Osteocyte (in vitro differentiated cells): ENCODE measurements around the gene PDGFA. TPM values are rescaled to one million over a fixed set of nuclear protein-coding genes. Genes with fewer than 3 reads are reported as not detected.

Source experiments
- DNase-seq: peaks from one replicate; pipeline ENCODE4 v3.0.0; 2021; ENCODE audit warnings: mixed read lengths; ENCODE audit not compliant: unreplicated experiment; ENCODE audit errors: extremely low spot score
- H3K27ac Mint-ChIP-seq: one replicate; pipeline ENCODE4 v1.8.0; 2021; ENCODE audit warnings: mild to moderate bottlenecking, mixed read lengths; ENCODE audit not compliant: unreplicated experiment
- H3K27me3 Mint-ChIP-seq: one replicate; pipeline ENCODE4 v1.8.0; 2021; ENCODE audit warnings: mixed read lengths; ENCODE audit not compliant: unreplicated experiment
- H3K36me3 Mint-ChIP-seq: one replicate; pipeline ENCODE4 v1.8.0; 2021; ENCODE audit warnings: mixed read lengths; ENCODE audit not compliant: unreplicated experiment
- H3K4me1 Mint-ChIP-seq: one replicate; pipeline ENCODE4 v1.8.0; 2021; ENCODE audit warnings: mixed read lengths; ENCODE audit not compliant: unreplicated experiment
- H3K4me3 Mint-ChIP-seq: one replicate; pipeline ENCODE4 v1.8.0; 2021; ENCODE audit warnings: mild to moderate bottlenecking, moderate library complexity, mixed read lengths; ENCODE audit not compliant: unreplicated experiment
- H3K9me3 Mint-ChIP-seq: one replicate; pipeline ENCODE4 v1.8.0; 2021; ENCODE audit warnings: mixed read lengths; ENCODE audit not compliant: unreplicated experiment
- total RNA-seq: library from RNA; stranded (reverse); gene quantifications from 2 replicates; pipeline ENCODE4 v1.2.1, GENCODE V29; 2021
- TF ChIP-seq, protein P1 (sequence below): fragments of 200-600 bp; sonication (generic); IDR thresholded peaks from 2 replicates; pipeline ENCODE4 v1.5.0; 2021; ENCODE audit warnings: antibody characterized with exemption, mild to moderate bottlenecking, moderate library complexity

PDGFA gene
- total RNA-seq, 1 donor from 2014 or later, result 93.6 TPM

DNA sequence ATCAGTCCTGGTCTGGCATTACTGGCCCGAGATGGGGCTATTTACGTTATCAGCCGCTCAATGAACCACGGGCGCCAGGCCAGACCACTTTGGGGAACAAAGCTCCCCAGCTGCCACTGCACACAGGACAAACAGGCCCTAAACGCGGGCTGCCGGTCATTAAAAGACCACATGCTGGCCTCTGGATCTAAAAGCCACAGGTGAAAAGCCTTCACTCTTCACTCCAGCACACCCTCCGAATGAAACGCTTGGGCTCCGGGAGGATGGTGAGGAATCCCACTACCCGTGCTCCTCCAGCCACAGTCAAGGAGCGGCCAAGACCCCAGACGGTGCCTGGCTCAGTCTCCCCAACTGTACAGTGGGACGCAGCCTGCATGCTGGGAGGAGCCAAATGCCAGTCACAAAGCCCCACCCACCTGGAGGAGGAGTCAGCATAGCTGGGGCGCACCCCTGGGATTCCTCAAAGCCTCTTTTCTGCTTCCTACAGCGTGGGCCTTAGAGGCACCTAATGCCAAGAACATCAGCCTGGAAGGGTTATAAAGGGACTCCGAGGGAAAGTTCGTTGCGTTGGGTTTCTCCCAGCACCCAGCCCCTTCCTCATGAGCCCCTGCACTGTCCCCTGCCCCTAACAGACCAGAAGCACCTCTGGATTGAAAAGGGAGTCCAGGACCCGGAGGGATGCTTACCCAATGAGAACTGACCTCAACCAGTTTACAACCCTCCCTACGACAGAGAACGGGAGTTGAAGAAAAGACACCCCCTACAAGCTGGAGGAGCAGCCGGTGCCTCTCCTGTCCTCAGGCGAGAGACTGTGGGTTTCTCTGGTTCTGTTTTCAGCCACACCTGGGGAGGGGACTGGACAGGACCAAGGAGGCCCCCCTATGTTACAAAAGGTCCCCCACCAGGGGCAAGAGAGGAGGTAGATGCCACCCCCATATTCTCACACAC is 4.7 kb downstream of the PDGFA start:
- Mint-ChIP-seq H3K27me3 (no peaks in the 10 kb centered on the region), H3K4me3 (peak overlapping the region; percentile 64), H3K36me3 (peaks cover 13% of the 10 kb centered on the region), H3K27ac (peak overlapping the region; percentile 85), H3K9me3 (no peaks in the 10 kb centered on the region), H3K4me1 (peaks cover 34% of the 10 kb centered on the region)
- DNase-seq, result no peak
- TF ChIP-seq, protein P1, sequence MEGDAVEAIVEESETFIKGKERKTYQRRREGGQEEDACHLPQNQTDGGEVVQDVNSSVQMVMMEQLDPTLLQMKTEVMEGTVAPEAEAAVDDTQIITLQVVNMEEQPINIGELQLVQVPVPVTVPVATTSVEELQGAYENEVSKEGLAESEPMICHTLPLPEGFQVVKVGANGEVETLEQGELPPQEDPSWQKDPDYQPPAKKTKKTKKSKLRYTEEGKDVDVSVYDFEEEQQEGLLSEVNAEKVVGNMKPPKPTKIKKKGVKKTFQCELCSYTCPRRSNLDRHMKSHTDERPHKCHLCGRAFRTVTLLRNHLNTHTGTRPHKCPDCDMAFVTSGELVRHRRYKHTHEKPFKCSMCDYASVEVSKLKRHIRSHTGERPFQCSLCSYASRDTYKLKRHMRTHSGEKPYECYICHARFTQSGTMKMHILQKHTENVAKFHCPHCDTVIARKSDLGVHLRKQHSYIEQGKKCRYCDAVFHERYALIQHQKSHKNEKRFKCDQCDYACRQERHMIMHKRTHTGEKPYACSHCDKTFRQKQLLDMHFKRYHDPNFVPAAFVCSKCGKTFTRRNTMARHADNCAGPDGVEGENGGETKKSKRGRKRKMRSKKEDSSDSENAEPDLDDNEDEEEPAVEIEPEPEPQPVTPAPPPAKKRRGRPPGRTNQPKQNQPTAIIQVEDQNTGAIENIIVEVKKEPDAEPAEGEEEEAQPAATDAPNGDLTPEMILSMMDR, result no peak

DNA sequence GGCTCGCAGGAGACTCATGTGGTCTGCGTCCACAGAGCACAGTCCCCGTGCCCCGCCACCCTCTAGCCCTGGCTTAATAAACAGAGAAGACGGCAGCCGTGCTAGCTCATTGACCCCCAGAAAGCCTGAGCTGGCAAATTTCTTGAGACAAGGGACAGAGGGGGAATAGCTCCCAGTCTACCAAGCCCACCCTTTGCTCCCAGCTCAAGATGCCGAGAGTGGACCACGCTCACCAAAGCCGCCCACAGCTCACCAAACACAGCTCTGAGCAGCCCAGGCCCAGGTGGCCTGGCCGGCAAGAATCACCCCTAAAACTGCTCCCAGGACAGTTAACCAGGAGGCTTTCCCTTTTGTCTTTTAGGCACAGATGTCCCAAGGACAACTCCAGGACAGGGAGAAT is 5.4 kb downstream of the PDGFA start:
- H3K36me3 Mint-ChIP-seq, result peaks cover 15% of the 10 kb centered on the region
- H3K27me3 Mint-ChIP-seq, result no peaks in the 10 kb centered on the region
- TF ChIP-seq, protein P1, result no peak
- peak overlapping the region; percentile 85 for H3K27ac Mint-ChIP-seq
- no peak overlapping the region for H3K4me3 Mint-ChIP-seq
- no peaks in the 10 kb centered on the region for H3K9me3 Mint-ChIP-seq
- no peak for DNase-seq
- peaks cover 34% of the 10 kb centered on the region for H3K4me1 Mint-ChIP-seq

DNA sequence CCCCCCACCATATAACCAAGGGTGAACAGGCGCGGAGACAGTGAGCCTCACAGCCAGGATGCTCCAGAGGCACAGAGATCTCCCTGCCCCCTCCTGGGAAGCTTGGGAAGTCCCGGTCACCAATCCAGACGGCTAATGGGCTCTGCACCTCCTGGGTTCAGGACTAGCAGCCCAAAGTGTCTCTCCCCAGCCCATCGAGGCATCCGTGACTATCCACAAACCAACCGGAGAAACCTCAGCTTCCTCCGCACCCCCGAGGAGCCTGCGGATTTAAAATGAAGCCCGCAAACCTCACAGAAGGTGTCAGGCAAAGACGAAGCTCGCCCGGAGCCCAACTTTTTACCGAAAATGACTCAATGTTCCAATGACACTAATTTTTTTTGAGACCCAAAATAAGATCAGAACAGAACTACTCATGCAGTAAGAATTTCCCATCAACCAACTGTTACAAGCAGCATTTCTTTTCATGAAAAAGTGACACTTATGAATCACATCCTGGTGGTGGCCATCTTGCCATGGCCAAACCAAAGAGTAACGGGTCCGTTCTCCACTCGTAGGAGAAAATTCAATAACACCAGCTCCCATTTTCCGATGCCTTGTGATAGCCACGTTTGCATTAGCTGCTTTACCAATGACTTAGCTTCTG is 6.0 kb downstream of the PDGFA start:
- TF ChIP-seq, protein P1, result peak; percentile 10
- Mint-ChIP-seq H3K9me3 (no peaks in the 10 kb centered on the region), H3K4me1 (peaks cover 34% of the 10 kb centered on the region), H3K36me3 (peaks cover 15% of the 10 kb centered on the region), H3K4me3 (peak overlapping the region; percentile 32), H3K27ac (peak overlapping the region; percentile 85), H3K27me3 (no peaks in the 10 kb centered on the region)
- DNase-seq, result no peak

DNA sequence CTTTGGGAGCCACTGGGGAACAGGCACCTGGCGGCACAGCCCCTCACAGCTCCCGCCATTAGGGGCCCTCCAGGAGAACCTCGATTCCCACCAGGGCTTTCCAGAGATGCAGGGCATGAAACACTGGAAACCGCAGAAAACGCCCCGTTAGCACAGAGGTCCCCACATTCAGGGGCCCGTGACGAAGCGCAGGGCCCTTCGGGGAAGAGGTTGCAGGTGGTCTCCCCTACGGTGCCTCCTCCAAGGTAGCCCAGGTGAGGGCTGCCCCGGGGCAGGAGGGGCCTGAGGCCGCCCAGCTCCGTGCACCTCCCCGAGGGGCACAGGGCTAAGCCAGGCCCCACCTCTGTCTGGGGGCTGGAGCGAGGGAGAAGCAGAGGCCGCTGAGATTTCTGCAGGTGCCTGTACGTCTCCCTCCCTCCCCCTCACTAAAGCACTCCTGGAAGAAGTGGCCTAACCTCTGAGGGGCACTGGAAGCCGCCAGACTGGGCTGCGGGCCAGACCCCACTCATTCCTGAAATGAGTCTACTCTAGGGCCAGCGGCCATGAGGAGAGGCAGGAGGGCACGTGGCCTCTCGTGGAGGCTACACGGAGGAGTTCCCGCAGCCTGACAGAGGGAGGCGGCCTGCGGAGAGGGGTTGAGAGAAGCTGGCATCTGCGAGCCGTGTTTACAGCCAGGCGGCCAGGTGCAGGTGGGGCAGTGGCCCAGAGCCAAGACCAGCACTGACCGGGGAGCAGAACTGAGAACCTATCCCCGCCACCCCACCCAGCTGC is 6.9 kb downstream of the PDGFA start:
- no peaks in the 10 kb centered on the region for H3K27me3 Mint-ChIP-seq
- no peak for DNase-seq
- H3K27ac Mint-ChIP-seq, result no peak overlapping the region
- TF ChIP-seq, protein P1, result no peak
- H3K4me1 Mint-ChIP-seq, result peaks cover 33% of the 10 kb centered on the region
- peaks cover 19% of the 10 kb centered on the region for H3K36me3 Mint-ChIP-seq
- no peaks in the 10 kb centered on the region for H3K9me3 Mint-ChIP-seq
- H3K4me3 Mint-ChIP-seq, result no peak overlapping the region
